ENCODE results near the gene ZNF296.

ZNF296 gene

GRCh38 chr19:45097450-45097775 is 21.1 kb upstream of the ZNF296 start:
- no peak overlapping the region for H3K4me3 ChIP-seq (replicated peaks; ENCODE audit: insufficient read depth, low read length)
- no peak for DNase-seq (ENCODE audit: low read depth in 1 of 2, low spot score in 1 of 2)

GRCh38 chr19:45096700-45097099 is 20.4 kb upstream of the ZNF296 start:
- H3K27ac ChIP-seq (replicated peaks): no peak overlapping the region
- no peak for DNase-seq (ENCODE audit: low read depth in 1 of 2, low spot score in 1 of 2)
- TF ChIP-seq REST (IDR thresholded peaks at IDR 0.05; ENCODE audit: insufficient replicate concordance, low read depth) (no peak), POLR2AphosphoS5 (IDR thresholded peaks at IDR 0.05; ENCODE audit: low read depth) (no peak)
- TF ChIP-seq, protein P1, sequence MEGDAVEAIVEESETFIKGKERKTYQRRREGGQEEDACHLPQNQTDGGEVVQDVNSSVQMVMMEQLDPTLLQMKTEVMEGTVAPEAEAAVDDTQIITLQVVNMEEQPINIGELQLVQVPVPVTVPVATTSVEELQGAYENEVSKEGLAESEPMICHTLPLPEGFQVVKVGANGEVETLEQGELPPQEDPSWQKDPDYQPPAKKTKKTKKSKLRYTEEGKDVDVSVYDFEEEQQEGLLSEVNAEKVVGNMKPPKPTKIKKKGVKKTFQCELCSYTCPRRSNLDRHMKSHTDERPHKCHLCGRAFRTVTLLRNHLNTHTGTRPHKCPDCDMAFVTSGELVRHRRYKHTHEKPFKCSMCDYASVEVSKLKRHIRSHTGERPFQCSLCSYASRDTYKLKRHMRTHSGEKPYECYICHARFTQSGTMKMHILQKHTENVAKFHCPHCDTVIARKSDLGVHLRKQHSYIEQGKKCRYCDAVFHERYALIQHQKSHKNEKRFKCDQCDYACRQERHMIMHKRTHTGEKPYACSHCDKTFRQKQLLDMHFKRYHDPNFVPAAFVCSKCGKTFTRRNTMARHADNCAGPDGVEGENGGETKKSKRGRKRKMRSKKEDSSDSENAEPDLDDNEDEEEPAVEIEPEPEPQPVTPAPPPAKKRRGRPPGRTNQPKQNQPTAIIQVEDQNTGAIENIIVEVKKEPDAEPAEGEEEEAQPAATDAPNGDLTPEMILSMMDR (IDR thresholded peaks at IDR 0.05; ENCODE audit: insufficient read depth, low read length): no peak
- H3K4me3 ChIP-seq (replicated peaks; ENCODE audit: insufficient read depth, low read length): no peak overlapping the region
- no peaks in the 10 kb centered on the region for H3K27me3 ChIP-seq (ENCODE audit: insufficient read depth, poor library complexity, severe bottlenecking)

More at GRCh38 chr19:45097450-45097775, 21.1 kb upstream of the ZNF296 start:
- TF ChIP-seq GABPA (IDR thresholded peaks at IDR 0.05; ENCODE audit: low read depth) (no peak), REST (IDR thresholded peaks at IDR 0.05; ENCODE audit: insufficient replicate concordance, low read depth) (no peak), POLR2AphosphoS5 (IDR thresholded peaks at IDR 0.05; ENCODE audit: low read depth) (no peak), SPI1 (IDR thresholded peaks at IDR 0.05; ENCODE audit: borderline replicate concordance, low read depth) (no peak)
- TF ChIP-seq, protein P1 (IDR thresholded peaks at IDR 0.05; ENCODE audit: insufficient read depth, low read length): no peak
- Histone ChIP-seq H3K27me3 (ENCODE audit: insufficient read depth, poor library complexity, severe bottlenecking) (no peaks in the 10 kb centered on the region), H3K27ac (replicated peaks) (no peak overlapping the region)

GRCh38 chr19:45095496-45096413 is 19.5 kb upstream of the ZNF296 start:
- no peak overlapping the region for H3K4me3 ChIP-seq (replicated peaks; ENCODE audit: insufficient read depth, low read length)
- H3K27ac ChIP-seq (replicated peaks): no peak overlapping the region
- H3K27me3 ChIP-seq (ENCODE audit: insufficient read depth, poor library complexity, severe bottlenecking): no peaks in the 10 kb centered on the region
- TF ChIP-seq POLR2AphosphoS5 (IDR thresholded peaks at IDR 0.05; ENCODE audit: low read depth) (no peak), SPI1 (IDR thresholded peaks at IDR 0.05; ENCODE audit: borderline replicate concordance, low read depth) (no peak), GABPA (IDR thresholded peaks at IDR 0.05; ENCODE audit: low read depth) (no peak), REST (IDR thresholded peaks at IDR 0.05; ENCODE audit: insufficient replicate concordance, low read depth) (no peak)
- TF ChIP-seq, protein P1 (IDR thresholded peaks at IDR 0.05; ENCODE audit: insufficient read depth, low read length): no peak
- no peak for DNase-seq (ENCODE audit: low read depth in 1 of 2, low spot score in 1 of 2)

Data from HL-60 (cell line).